Pancreas (tissue), 10 donors: ENCODE data around the gene PLBD2. TPM values are rescaled to one million over a fixed set of nuclear protein-coding genes. Genes with fewer than 3 reads are reported as not detected.

Experiments used
- ATAC-seq, 4 donors: fragments of 200-7000 bp; cut with Tn5 transposase; one replicate each; pipeline versions ENCODE4 v1.8.0 to v1.9.1; 2020; ENCODE audit warnings: mild to moderate bottlenecking in 4 of 4, moderate library complexity in 4 of 4
- DNase-seq, 6 donors: peaks; one replicate each; pipeline ENCODE4 v3.0.0-alpha.2; 2020
- FAIRE-seq: peaks from 2 replicates; lab custom pipeline; 2012; peaks lifted over from hg19 to GRCh38; lab: Jason Lieb, UNC
- H3K27ac ChIP-seq, 4 donors: fragments of 200-600 bp; sonication (generic); 1 replicate in 3 of 4; 2 replicates in 1 of 4; pipeline versions ENCODE4 v1.5.0 to v1.8.0; 2020
- H3K27me3 ChIP-seq, 4 donors: fragments of 200-600 bp; one replicate each; pipeline ENCODE4 v1.8.0; 2021
- H3K36me3 ChIP-seq, 3 donors: fragments of 200-600 bp; sonication (generic) in 1 of 3; one replicate each; pipeline versions ENCODE4 v1.5.0 to v1.8.0; 2020 to 2021
- H3K4me1 ChIP-seq, 3 donors: fragments of 200-600 bp; one replicate each; pipeline ENCODE4 v1.8.0; 2021
- H3K4me3 ChIP-seq, 4 donors: fragments of 200-600 bp; sonication (generic) in 2 of 4; one replicate each; pipeline versions ENCODE4 v1.5.0 to v1.8.0; 2020 to 2021
- H3K9me3 ChIP-seq, 4 donors: fragments of 200-600 bp; one replicate each; pipeline ENCODE4 v1.8.0; 2021
- WGBS, 2 donors: extraction: QIAGEN DNeasy Blood & Tissue Kit; methylation state at CpG; one replicate each; pipeline ENCODE4 v1.1.7; 2013; 5-methylcytosine and 5-hydroxymethylcytosine counted together
- intact Hi-C, 3 donors: fragments of 100-400 bp; cut with DNase I; formaldehyde crosslinking; loops; one replicate each; pipeline versions ENCODE4 v1.11.1 to v1.14.2; 2022
- polyA plus RNA-seq, 2 donors: library from polyadenylated mRNA; stranded (reverse); fragments of 200-250 nt; gene quantifications; one replicate each; pipeline ENCODE4 v1.2.3, GENCODE V29; 2013
- total RNA-seq, 6 donors: library from RNA; stranded (reverse); fragmentation: NEBNext Ultra II Directional in 4 of 6; extraction: Animal tissue kit (Norgen Biotek cat#: 25700) in 4 of 6; gene quantifications; one replicate each; pipeline versions ENCODE4 v1.2.1 to v1.2.4, GENCODE V29; 2021 to 2023
- TF ChIP-seq, protein P1 (sequence below), 4 donors: fragments of 200-600 bp; sonication (generic) in 3 of 4; IDR thresholded peaks; one replicate each; pipeline versions ENCODE4 v1.5.0 to v1.8.0; 2021; ENCODE audit warnings: antibody characterized with exemption in 4 of 4
- donor health status: healthy with polysubstance abuse.
- donor health status: DM: no; HTN: no; CAD: no; lungs with moderate emphysema.
- donor health status: DM: no; HTN: no; CAD: no.
- donor health status: control.
- donor health status: control.
- donor health status: Bipolar disorder and iron deficiency.
- donor health status: DM: yes; HTN: yes; CAD: no.
- donor health status: DM: no; HTN: no; CAD: no.
- donor health status: DM: no; HTN: no; CAD: no.
- donor health status: DM: yes; HTN: yes; CAD: no.

PLBD2 gene
- total and polyA plus RNA-seq, 8 donors, result 11.4 to 29.3 (median 14.9) TPM

DNA sequence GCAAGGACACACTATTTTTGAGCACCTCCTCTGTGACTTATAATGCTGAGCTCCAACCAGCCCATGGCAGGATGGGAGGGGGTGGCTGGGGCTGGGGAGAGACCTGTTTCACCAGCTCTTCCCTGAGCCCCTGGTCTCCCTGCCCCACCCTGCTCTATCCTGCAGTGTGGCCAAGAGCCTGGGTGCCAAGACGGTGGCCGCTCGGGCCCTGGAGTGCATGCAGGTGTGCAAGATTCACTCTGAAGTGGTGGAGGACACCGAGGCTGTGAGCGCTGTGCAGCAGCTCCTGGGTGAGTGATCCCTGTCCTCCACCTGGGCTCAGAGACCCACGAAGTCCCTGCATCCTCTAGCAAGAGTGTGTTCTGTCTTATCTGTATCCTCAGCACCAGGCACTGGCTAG lies 78.2 kb downstream of the PLBD2 start:
- Histone ChIP-seq H3K27ac (no peak overlapping the region), H3K4me3 (no peak overlapping the region), H3K27me3 (no peaks in the 10 kb centered on the region), H3K36me3 (no peaks in the 10 kb centered on the region), H3K9me3 (no peaks in the 10 kb centered on the region), H3K4me1 (peaks cover 0 to 6% (median 1%) of the 10 kb centered on the region in 3 donors)
- FAIRE-seq (no peak), DNase-seq (peak in 1 of 6 donors; percentile 39), ATAC-seq (no peak)
- 79 to 83% methylated on average over 6 of the region's 6 CpGs for WGBS, 2 donors
- TF ChIP-seq, protein P1, sequence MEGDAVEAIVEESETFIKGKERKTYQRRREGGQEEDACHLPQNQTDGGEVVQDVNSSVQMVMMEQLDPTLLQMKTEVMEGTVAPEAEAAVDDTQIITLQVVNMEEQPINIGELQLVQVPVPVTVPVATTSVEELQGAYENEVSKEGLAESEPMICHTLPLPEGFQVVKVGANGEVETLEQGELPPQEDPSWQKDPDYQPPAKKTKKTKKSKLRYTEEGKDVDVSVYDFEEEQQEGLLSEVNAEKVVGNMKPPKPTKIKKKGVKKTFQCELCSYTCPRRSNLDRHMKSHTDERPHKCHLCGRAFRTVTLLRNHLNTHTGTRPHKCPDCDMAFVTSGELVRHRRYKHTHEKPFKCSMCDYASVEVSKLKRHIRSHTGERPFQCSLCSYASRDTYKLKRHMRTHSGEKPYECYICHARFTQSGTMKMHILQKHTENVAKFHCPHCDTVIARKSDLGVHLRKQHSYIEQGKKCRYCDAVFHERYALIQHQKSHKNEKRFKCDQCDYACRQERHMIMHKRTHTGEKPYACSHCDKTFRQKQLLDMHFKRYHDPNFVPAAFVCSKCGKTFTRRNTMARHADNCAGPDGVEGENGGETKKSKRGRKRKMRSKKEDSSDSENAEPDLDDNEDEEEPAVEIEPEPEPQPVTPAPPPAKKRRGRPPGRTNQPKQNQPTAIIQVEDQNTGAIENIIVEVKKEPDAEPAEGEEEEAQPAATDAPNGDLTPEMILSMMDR (IDR thresholded peaks at IDR 0.05), result no peak
- intact Hi-C loops, result no loop called here

DNA sequence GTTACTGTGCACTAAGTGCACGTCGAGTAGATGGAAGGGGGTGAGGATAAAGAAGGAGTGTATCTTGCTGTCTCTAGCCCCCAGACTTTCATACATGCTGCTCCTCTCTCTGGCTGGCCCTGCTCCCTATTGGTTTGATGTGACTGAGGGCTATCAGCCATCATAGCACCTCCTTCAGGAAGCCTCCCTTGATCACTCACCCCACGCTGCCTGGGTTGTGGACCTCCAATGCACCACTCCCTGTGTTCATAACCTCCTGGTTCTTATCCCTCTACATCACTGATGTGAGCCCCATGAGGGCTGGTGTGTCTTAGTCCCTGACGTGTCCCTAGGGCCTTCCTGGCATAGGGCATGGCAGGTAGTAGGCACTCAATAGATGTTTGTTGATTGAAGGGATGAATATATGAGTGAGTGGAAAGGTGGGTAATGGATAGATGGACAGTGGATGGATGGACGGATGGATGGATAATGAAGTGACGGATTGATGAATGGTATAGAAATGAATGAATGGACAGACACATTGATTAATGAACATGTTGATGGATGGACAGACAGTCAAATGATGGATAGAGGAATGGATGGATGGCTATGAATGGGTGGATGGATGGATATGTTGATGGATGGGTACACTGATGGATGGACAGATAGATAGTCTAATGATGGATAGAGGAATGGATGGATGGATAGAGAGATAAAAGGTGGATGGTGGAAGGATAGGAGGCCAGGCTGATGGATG lies 78.8 kb downstream of the PLBD2 start:
- 86% methylated on average over 6 of the region's 6 CpGs for WGBS, 2 donors
- H3K27me3 ChIP-seq, result no peaks in the 10 kb centered on the region
- peaks cover 0 to 11% (median 7%) of the 10 kb centered on the region in 3 donors for H3K4me1 ChIP-seq
- ATAC-seq (no peak), FAIRE-seq (no peak), DNase-seq (peak in 1 of 6 donors; percentile 20)
- H3K27ac ChIP-seq, result no peak overlapping the region
- H3K4me3 ChIP-seq, result no peak overlapping the region
- intact Hi-C loops, result no loop called here
- TF ChIP-seq, protein P1 (IDR thresholded peaks at IDR 0.05), result no peak
- H3K9me3 ChIP-seq, result no peaks in the 10 kb centered on the region
- no peaks in the 10 kb centered on the region for H3K36me3 ChIP-seq

DNA sequence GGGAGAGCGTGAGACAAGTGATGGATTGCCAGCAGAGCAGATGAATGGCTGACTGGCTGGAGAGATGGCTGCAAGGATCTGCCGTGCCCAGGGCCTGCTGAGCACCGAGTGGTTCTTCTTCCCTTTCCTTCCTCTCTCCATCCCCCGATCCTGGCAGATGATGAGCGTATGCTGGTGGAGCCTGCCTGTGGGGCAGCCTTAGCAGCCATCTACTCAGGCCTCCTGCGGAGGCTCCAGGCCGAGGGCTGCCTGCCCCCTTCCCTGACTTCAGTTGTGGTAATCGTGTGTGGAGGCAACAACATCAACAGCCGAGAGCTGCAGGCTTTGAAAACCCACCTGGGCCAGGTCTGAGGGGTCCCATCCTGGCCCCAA lies 79.3 kb downstream of the PLBD2 start:
- no peaks in the 10 kb centered on the region for H3K9me3 ChIP-seq
- FAIRE-seq, result no peak
- no peak for ATAC-seq
- peaks cover 0 to 11% (median 8%) of the 10 kb centered on the region in 3 donors for H3K4me1 ChIP-seq
- no peak overlapping the region for H3K4me3 ChIP-seq
- no peak overlapping the region for H3K27ac ChIP-seq
- DNase-seq, result peak in 1 of 6 donors; percentile 35
- no peaks in the 10 kb centered on the region for H3K27me3 ChIP-seq
- intact Hi-C loops, result no loop called here
- no peaks in the 10 kb centered on the region for H3K36me3 ChIP-seq
- 88 to 92% methylated on average over 9 of the region's 9 CpGs for WGBS, 2 donors
- TF ChIP-seq, protein P1 (IDR thresholded peaks at IDR 0.05), result no peak

DNA sequence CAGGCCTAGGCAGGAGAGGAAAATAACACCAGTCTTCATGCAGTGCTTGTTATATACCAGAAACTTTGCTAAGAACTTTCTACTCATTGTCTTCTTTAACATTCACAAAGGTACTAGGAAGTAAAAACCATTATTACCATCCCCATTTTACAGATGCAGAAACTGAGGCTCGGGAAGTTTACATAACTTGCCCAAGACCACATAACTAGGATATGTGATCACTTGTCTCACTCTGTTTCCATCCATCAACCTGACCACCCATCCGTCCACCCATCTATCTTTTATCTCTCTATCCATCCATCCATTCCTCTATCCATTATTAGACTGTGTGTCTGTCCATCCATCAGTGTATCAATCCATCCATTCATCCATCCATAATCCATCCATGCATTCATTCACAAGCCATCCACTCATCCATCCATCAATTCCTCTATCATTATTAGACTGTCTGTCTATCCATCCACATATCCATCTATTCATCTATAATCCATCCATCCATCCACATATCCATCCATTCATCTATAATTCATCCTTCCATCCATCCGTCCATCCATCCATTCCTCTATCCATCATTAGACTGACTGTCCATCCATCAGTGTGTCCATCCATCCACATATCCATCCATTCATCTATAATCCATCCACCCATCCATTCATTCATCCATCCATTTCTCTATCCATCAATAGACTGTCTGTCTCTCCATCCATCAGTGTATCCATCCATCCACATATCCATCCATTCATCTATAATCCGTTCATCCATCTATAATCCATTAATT lies 80.3 kb downstream of the PLBD2 start:
- TF ChIP-seq, protein P1 (IDR thresholded peaks at IDR 0.05), result no peak
- ATAC-seq, result no peak
- H3K36me3 ChIP-seq, result no peaks in the 10 kb centered on the region
- H3K4me1 ChIP-seq, result peaks cover 0 to 11% (median 8%) of the 10 kb centered on the region in 3 donors
- intact Hi-C loops, result no loop called here
- no peaks in the 10 kb centered on the region for H3K27me3 ChIP-seq
- no peak overlapping the region for H3K4me3 ChIP-seq
- DNase-seq, result no peak
- WGBS, 2 donors, result 63 to 66% methylated on average over 4 of the region's 4 CpGs
- FAIRE-seq, result no peak
- H3K27ac ChIP-seq, result no peak overlapping the region
- H3K9me3 ChIP-seq, result no peaks in the 10 kb centered on the region

DNA sequence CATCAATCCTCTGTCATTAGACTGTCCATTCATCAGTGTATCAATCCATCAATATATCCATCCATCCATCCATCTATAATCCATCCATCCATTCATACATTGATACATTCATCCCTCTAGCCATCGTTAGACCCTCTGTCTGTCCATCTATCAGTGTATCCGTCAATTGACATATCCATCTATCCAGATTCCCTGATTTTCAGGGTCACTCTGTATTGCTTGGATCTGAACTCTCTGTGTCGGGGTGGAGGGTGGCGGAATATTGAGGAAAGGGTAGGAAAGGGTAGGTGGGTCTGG lies 80.9 kb downstream of the PLBD2 start:
- ATAC-seq (no peak), FAIRE-seq (no peak), DNase-seq (no peak)
- intact Hi-C loops, result no loop called here
- TF ChIP-seq, protein P1 (IDR thresholded peaks at IDR 0.05), result no peak
- Histone ChIP-seq H3K4me3 (no peak overlapping the region), H3K36me3 (no peaks in the 10 kb centered on the region), H3K9me3 (no peaks in the 10 kb centered on the region), H3K4me1 (peaks cover 0 to 11% (median 8%) of the 10 kb centered on the region in 3 donors), H3K27ac (no peak overlapping the region), H3K27me3 (no peaks in the 10 kb centered on the region)
- 26 to 37% methylated on average over 4 of the region's 4 CpGs for WGBS, 2 donors
